IPS-11a (cell line): ENCODE data around the gene TM9SF1.
"Not testable (repeated sequence)": the region's sequence is repeated elsewhere in the genome, so short reads cannot be mapped to it uniquely, and the experiment has no call there.

Experiments used
- H3K4me3 ChIP-seq: one replicate; pipeline ENCODE4 v1.5.1; 2013; ENCODE audit warnings: low read depth, low read length, control low read depth

Gene TM9SF1

DNA sequence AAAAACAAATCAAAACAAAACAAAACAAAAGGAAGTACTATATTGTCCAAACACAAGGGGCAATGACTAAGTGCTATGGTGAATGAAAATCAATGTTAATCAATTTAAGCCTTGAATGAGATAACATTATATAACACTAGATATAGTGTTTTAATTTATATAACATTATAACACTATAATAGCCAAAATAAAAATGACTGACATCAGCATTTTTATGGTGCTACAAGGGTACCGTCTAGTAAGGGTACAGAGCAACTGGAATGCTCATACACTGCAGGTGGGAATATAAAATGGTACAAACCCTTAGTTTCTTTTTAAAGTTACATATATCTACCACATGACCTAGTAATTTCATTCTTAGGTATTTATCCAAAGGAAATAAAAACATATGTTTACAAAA lies 31.2 kb upstream of the TM9SF1 start:
- H3K4me3 ChIP-seq, result no peak overlapping the region

GRCh38 chr14:24224618-24225071 lies 29.4 kb upstream of the TM9SF1 start:
- H3K4me3 ChIP-seq, result no peak overlapping the region

DNA sequence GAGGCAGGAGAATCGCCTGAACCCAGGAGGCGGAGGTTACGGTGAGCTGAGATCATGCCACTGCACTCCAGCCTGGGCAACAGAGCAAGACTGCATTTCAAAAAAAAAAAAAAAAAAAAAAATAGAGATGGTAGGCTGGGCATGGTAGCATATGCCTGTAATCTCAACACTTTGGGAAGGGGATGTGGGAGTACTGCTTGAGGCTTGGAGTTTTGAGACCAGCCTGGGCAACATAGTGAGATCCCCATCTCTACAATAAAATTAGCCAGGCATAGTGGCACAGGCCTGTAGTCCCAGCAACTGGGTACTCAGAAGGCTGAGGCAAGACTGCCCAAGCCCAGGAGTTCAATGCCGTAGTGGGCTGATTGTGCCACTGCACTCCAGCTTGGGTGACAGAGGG lies 27.7 kb upstream of the TM9SF1 start:
- H3K4me3 ChIP-seq, result not testable (repeated sequence)

DNA sequence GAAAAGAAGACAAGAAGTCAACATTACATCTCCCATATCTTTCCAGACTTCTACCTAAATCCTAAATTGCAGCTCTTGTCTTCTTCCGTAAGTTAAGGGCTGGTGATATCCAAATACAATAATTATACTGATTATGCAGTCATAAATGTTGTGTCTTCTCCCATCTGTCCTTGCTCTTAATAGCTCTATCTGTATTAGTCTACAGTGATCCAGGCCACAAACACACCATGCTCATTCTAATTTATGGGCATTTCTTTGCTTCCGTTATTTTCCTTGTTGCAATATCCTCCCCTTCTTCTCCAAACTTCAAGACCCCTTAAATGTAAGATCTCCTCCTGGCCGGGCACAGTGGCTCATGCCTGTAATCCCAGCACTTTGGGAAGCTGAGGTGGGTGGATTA lies 24.3 kb upstream of the TM9SF1 start:
- H3K4me3 ChIP-seq, result no peak overlapping the region

DNA sequence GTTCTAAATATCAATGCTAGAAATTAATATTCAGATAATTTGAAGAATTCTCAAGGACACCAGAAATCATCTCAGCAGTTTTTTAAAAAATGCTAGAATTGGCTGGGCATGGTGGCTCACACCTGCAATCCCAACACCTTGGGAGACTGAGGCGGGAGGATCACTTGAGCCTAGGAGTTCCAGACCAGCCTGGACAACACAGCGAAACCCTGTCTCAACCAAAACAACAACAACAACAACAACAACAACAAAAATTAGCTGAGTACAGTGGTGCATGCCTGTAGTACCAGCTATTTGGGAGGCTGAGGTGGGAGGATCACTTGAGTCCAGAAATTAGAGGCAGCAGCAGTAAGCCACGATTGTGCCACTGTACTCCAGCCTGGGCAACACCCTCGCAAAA lies 23.8 kb upstream of the TM9SF1 start:
- no peak overlapping the region for H3K4me3 ChIP-seq

GRCh38 chr14:24216876-24217275 lies 21.6 kb upstream of the TM9SF1 start:
- H3K4me3 ChIP-seq, result not testable (repeated sequence)

GRCh38 chr14:24216345-24216699 lies 21.1 kb upstream of the TM9SF1 start:
- H3K4me3 ChIP-seq, result no peak overlapping the region

DNA sequence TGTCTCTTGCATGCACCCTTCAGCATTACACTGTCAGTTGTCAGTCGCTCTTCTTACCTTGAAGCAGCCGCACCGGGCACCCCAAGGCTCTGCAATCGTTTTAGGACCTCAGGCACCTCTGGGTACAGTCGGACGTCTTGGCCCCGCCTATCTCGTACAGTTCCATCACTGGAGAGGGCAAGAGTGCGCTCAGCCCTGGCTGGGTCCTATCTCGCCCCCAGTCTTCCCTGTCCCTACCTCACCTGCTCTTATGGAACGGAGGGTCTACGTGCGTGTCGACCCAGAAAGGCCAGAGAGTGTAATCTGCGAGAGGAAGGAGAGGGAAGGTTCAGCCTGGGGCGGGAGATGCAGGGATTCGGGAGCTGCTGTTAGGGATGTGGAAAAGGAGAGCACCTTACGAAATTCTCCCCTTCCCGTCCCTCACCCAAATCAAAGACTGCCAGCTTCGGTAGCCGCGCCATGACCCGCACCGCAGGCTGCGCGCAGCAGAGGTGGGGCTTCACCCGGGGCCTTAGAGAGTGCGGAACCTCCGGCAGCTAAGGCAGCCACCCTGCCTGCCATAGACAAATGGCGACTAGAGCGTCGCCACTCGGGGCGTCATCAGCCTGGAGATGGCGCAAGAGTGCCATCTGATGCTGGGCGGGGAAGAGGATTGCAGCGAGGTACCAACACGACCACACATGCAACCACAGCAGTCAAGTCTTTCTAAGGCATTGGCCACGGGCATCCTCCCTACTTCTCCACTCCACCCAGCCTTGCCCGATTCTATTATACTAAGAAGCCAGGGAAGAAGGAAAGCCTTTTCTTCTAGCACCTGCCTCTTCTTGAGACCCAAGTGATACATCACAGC lies 20.5 kb upstream of the TM9SF1 start, which contains the start of gene MDP1:
Gene MDP1, minus strand, starts transcription at position 572 of the 850 bp plus-strand sequence. Its CDS starts 111 bp downstream, at position 461.
- peak within 1 kb of the TSS; percentile 76 for H3K4me3 ChIP-seq

GRCh38 chr14:24213866-24214662 lies 18.8 kb upstream of the TM9SF1 start:
- H3K4me3 ChIP-seq, result peak overlapping the region; percentile 89

GRCh38 chr14:24212924-24213865 lies 18.0 kb upstream of the TM9SF1 start, which contains the start of gene CHMP4A:
Gene CHMP4A (minus strand): TSS chr14:24213488. CDS start chr14:24213439, 49 bp downstream.
- peak within 1 kb of the TSS; percentile 89 for H3K4me3 ChIP-seq

DNA sequence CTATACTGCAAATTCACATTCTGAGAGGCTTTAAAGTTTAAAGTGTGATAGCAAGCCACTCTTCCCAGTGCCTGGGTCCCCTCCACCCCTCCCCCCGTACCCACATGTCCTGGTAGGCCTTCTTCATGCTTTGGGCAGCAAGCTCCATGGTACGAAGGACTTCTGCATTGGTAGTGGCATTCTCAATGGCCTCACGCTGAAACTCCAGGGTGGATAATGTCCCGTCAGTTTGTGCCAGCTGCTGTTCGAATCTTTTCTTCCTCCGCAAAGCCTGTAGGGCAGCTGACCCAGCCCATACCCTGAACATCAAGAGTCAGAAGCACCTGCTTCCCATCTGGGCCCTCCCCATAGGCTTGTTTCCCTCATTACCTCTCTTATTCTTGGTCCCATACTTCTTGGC lies 16.1 kb upstream of the TM9SF1 start:
- H3K4me3 ChIP-seq, result no peak overlapping the region

DNA sequence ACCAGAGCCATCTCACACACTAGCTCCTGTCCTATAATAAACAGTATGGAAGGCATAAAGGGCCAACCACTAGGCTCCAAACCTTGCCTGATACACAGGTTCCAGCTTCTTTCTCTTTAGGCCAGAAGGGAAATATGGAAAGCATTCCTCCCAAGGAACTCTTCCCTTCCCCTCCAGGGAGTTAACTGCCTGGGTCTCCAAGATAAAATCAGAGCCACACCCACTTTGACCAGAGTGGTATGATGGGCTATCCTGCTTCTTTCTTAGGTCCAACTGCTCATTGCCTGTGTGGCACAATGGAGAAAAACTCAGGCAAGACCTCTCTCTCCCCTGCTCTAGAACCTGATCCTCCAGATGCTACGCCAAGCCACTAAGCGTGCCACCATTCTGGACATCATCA lies 12.4 kb upstream of the TM9SF1 start:
- no peak overlapping the region for H3K4me3 ChIP-seq

- H3K4me3 ChIP-seq, result no peak overlapping the region
Observed at GRCh38 chr14:24207104-24207551, 11.9 kb upstream of the TM9SF1 start.

DNA sequence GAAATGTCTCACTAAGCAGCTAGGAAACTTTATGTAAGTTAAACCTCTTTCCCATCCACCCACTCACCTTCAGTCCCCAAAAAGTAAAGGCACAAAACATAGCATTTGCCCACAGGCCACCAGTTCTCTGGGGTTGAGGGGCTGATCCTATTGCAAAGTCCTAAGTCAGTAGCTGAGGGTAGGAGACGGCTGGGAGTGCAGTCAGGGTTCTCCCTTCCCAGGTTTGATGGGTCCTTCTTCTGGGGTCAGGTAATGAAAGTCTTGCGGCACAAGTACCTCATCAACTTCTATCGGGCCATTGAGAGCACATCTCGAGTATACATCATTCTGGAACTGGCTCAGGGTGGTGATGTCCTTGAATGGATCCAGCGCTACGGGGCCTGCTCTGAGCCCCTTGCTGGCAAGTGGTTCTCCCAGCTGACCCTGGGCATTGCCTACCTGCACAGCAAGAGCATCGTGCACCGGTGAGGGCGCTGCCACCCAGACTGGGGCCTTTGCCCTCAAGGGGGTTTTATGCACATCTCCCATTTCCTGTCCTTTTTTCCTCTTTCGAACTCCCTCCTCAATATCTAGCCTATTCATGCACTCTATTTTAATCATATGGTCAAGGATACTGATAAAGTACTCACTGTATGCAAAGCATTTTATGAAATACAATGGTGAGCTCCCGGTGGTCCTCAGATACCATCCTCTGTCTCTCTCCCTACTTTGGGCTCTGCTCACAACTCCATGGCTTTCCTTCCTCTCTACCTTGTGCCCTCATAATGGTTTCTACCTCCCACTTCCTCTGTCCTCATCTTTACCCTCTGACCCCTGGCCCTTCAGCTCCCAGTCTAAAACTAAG lies 11.2 kb upstream of the TM9SF1 start:
- no peak overlapping the region for H3K4me3 ChIP-seq

DNA sequence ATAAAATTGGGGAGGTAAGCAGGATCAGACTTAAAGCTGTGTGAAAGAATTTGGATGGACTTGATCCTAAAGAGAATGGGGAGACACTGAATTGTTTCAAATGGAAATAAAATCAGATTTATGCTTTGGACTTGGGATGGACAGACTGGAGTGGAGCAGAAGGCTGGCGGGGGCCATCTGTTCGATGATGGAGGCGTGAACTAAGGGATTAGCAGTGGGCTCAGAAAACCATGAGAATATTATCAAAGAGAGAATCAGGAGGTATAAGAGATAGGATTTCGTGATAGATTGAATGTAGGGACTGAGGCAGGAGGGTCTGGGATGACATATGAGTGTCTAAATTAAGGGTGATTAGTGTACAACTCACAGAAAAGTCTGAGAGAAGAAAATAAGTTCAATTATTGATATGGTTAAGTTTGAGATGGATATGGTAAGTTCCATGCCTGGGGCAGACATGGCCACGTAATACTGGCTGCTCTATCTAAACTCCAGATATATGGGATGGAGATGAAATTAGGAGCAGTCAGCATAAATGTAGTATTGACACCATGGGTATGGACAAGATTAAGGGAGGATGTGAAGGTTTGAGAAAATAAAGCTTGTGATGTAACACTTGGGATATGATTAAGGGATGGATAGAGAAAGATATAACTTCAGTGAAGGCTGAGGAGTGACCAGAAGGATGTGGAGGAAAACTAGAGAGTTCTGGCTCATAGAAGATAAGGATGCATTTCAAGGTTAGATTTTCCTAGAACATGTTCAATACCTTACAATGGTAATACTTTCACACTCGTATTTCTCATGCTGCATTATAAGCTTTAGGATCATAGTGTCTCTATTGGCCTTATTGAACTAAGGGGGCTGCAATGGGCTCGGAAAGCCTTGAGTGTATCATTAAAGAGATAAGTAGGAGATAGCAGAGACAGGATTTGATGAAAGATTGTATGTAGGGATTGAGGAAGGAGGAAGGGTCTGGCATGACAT lies 9.2 kb upstream of the TM9SF1 start:
- no peak overlapping the region for H3K4me3 ChIP-seq

DNA sequence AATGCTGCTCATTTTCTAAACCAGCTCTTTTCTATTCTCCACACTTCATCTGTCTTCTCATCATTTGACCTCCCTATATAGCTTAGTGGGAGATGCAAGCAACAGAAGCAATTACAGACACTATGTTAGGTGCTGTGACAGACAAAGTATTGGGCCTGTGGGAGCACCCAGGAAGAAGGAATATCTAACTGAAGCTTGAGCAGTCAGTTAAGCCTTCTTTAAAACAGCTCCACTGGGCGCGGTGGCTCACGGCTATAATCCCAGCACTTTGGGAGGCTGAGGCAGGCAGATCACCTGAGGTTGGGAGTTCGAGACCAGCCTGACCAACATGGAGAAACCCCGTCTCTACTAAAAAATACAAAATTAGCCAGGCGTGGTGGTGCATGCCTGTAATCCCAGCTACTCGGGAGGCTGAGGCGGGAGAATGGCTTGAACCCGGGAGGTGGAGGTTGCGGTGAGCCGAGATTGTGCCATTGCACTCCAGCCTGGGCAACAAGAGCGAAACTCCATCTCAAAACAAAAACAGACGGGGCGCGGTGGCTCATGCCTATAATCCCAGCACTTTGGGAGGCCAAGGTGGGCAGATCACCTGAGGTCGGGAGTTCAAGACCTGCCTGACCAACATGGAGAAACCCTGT lies 8.1 kb upstream of the TM9SF1 start:
- H3K4me3 ChIP-seq, result not testable (repeated sequence)

- H3K4me3 ChIP-seq, result not testable (repeated sequence)
Observed at GRCh38 chr14:24202538-24202937, 7.3 kb upstream of the TM9SF1 start.
